ENCODE measurements around the gene BMP3.
A peak's percentile ranks its signal among the peaks of the same experiment; 100 is the strongest.
"Not testable (repeated sequence)": the region's sequence is repeated elsewhere in the genome, so short reads cannot be mapped to it uniquely, and the experiment has no call there.

The BMP3 gene, protein sequence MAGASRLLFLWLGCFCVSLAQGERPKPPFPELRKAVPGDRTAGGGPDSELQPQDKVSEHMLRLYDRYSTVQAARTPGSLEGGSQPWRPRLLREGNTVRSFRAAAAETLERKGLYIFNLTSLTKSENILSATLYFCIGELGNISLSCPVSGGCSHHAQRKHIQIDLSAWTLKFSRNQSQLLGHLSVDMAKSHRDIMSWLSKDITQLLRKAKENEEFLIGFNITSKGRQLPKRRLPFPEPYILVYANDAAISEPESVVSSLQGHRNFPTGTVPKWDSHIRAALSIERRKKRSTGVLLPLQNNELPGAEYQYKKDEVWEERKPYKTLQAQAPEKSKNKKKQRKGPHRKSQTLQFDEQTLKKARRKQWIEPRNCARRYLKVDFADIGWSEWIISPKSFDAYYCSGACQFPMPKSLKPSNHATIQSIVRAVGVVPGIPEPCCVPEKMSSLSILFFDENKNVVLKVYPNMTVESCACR

GRCh38 chr4:81030061-81030980 lies at the start of gene BMP3:
TSS of gene BMP3 (plus strand) at chr4:81030708. CDS start at chr4:81031285, 577 bp downstream.
- H3K36me3 ChIP-seq (ENCODE audit: control insufficient read depth in 1 of 2, insufficient read depth in 2 of 2, low read length in 2 of 2), result no peaks in the 10 kb centered on the region
- H3K9me3 ChIP-seq (ENCODE audit: control insufficient read depth in 1 of 2, low read length in 2 of 2), result no peaks in the 10 kb centered on the region
- peaks cover 0 to 3% of the 10 kb centered on the region in 2 donors for H3K4me1 ChIP-seq (ENCODE audit: control insufficient read depth in 1 of 2, insufficient read depth in 2 of 2, low read length in 2 of 2)
- H3K27ac ChIP-seq (ENCODE audit: low read depth, low read length), result no peak within 1 kb of the TSS
- H3K4me3 ChIP-seq (ENCODE audit: low read depth in 1 of 2, low read length in 2 of 2), result peak within 1 kb of the TSS; percentile 77
- H3K27me3 ChIP-seq (ENCODE audit: control insufficient read depth in 1 of 2, insufficient read depth in 2 of 2, low read length in 2 of 2), result peaks cover 3 to 16% of the 10 kb centered on the region in 2 donors
- H3K9ac ChIP-seq (ENCODE audit: low read depth in 1 of 2, low read length in 2 of 2), result peak within 1 kb of the TSS; percentile 56 to 72

GRCh38 chr4:80986011-80986410 lies 44.5 kb upstream of the BMP3 start:
- Histone ChIP-seq H3K4me1 (ENCODE audit: control insufficient read depth in 1 of 2, insufficient read depth in 2 of 2, low read length in 2 of 2) (no peaks in the 10 kb centered on the region), H3K27me3 (ENCODE audit: control insufficient read depth in 1 of 2, insufficient read depth in 2 of 2, low read length in 2 of 2) (no peaks in the 10 kb centered on the region), H3K27ac (ENCODE audit: low read depth, low read length) (no peak overlapping the region), H3K36me3 (ENCODE audit: control insufficient read depth in 1 of 2, insufficient read depth in 2 of 2, low read length in 2 of 2) (no peaks in the 10 kb centered on the region), H3K4me3 (ENCODE audit: low read depth in 1 of 2, low read length in 2 of 2) (no peak overlapping the region), H3K9me3 (ENCODE audit: control insufficient read depth in 1 of 2, low read length in 2 of 2) (no peaks in the 10 kb centered on the region), H3K9ac (ENCODE audit: low read depth in 1 of 2, low read length in 2 of 2) (no peak overlapping the region)

DNA sequence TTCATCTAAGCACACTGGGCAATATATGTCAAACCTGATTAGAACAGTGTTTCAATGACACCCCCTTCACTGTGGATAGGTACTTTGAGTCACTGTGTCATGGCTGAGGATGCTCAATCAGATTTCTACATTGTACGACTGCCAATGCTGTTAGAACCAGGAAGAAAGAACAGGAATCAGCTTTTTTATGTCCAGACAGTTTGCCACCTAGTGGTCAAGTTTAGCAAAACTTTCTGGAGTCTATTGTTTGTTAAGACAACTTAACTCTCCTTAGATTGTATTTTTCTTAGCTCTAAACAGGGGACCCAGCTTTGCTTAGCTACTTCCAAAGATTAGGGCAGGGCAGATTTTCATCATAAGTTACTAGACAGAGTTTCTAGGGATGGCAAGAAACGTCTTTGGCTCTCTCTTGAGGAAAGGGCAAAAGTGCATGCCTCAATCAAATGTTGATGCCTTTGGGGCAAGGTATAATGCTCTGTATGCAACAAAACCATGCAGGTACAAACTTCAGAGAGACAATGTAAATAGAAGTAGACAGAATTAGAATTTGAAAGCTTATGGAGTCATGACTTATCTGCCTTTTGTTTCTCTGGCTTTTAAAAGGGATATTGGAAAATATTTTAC lies 40.5 kb upstream of the BMP3 start:
- Histone ChIP-seq H3K4me3 (ENCODE audit: low read depth in 1 of 2, low read length in 2 of 2) (no peak overlapping the region), H3K9ac (ENCODE audit: low read depth in 1 of 2, low read length in 2 of 2) (no peak overlapping the region), H3K27me3 (ENCODE audit: control insufficient read depth in 1 of 2, insufficient read depth in 2 of 2, low read length in 2 of 2) (no peaks in the 10 kb centered on the region), H3K36me3 (ENCODE audit: control insufficient read depth in 1 of 2, insufficient read depth in 2 of 2, low read length in 2 of 2) (no peaks in the 10 kb centered on the region), H3K4me1 (ENCODE audit: control insufficient read depth in 1 of 2, insufficient read depth in 2 of 2, low read length in 2 of 2) (no peaks in the 10 kb centered on the region), H3K9me3 (ENCODE audit: control insufficient read depth in 1 of 2, low read length in 2 of 2) (no peaks in the 10 kb centered on the region), H3K27ac (ENCODE audit: low read depth, low read length) (no peak overlapping the region)

DNA sequence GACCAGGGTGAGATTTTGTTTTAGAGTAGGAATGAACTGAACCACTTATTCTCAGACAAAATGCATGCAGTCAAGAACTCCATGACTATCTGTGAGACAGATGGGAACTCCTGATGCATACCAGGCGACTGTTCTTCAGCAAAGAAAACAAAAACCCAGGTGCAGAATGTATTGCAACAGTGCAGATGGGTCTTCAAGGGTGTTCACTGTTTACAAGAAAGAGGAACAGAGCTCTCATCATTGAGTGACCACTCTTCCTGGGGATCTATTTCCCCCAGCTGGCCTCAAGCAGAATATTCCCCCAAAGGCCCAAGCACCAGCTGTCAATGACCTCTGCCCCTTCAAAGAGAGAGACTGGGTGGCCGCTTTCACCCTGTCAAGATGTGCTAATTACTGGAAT lies 39.7 kb upstream of the BMP3 start:
- no peak overlapping the region for H3K27ac ChIP-seq (ENCODE audit: low read depth, low read length)

DNA sequence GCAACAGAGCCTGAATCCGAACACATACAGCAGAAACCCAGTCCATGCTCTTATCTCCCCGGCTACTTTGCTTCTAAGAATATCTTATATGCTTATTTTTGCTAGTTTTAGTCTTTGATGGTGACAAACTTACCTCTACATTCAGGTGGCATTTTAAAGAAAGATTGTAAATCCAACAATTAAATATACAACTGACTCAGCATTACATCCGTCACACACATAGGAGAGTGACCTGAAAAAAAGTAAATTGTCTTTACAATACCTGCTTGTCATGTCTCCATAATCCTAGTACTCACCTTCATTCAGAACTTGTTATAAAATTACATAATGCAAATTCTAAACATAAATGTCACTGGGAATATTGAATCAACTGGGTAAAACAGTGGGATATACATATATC lies 30.6 kb upstream of the BMP3 start:
- no peaks in the 10 kb centered on the region for H3K36me3 ChIP-seq (ENCODE audit: control insufficient read depth in 1 of 2, insufficient read depth in 2 of 2, low read length in 2 of 2)

More for the DNA sequence above, 39.7 kb upstream of the BMP3 start:
- Histone ChIP-seq H3K4me1 (ENCODE audit: control insufficient read depth in 1 of 2, insufficient read depth in 2 of 2, low read length in 2 of 2) (no peaks in the 10 kb centered on the region), H3K9ac (ENCODE audit: low read depth in 1 of 2, low read length in 2 of 2) (no peak overlapping the region), H3K9me3 (ENCODE audit: control insufficient read depth in 1 of 2, low read length in 2 of 2) (no peaks in the 10 kb centered on the region), H3K36me3 (ENCODE audit: control insufficient read depth in 1 of 2, insufficient read depth in 2 of 2, low read length in 2 of 2) (no peaks in the 10 kb centered on the region), H3K4me3 (ENCODE audit: low read depth in 1 of 2, low read length in 2 of 2) (no peak overlapping the region), H3K27me3 (ENCODE audit: control insufficient read depth in 1 of 2, insufficient read depth in 2 of 2, low read length in 2 of 2) (no peaks in the 10 kb centered on the region)

DNA sequence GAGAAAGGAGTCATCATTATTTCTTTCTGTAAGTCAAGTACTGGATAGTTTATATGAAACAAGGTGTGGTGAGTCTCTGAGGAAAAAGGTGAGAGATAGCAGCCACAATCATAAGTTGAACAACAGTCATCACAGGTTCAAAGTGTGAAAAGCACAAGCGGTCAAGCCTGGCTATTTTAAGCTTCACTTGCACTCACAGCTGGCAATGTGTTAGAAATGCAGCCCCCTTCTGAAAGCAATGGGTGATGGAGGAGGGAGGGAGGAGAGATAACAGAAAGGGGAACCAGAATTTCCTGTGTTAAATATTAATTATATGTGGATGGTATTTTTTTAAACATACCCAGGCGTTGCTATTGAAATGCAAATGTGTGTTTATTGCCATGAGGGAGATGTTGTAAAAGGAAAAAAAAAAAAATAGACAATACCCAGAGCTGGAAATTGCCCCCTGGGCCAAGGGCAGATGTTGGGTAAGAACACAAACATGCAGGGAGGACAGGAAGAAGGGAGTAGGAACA lies 26.9 kb upstream of the BMP3 start:
- no peaks in the 10 kb centered on the region for H3K36me3 ChIP-seq (ENCODE audit: control insufficient read depth in 1 of 2, insufficient read depth in 2 of 2, low read length in 2 of 2)

More for the DNA sequence above, 30.6 kb upstream of the BMP3 start:
- Histone ChIP-seq H3K9me3 (ENCODE audit: control insufficient read depth in 1 of 2, low read length in 2 of 2) (no peaks in the 10 kb centered on the region), H3K27ac (ENCODE audit: low read depth, low read length) (no peak overlapping the region), H3K27me3 (ENCODE audit: control insufficient read depth in 1 of 2, insufficient read depth in 2 of 2, low read length in 2 of 2) (no peaks in the 10 kb centered on the region), H3K4me3 (ENCODE audit: low read depth in 1 of 2, low read length in 2 of 2) (no peak overlapping the region), H3K9ac (ENCODE audit: low read depth in 1 of 2, low read length in 2 of 2) (no peak overlapping the region), H3K4me1 (ENCODE audit: control insufficient read depth in 1 of 2, insufficient read depth in 2 of 2, low read length in 2 of 2) (peaks cover 0 to 8% of the 10 kb centered on the region in 2 donors)

DNA sequence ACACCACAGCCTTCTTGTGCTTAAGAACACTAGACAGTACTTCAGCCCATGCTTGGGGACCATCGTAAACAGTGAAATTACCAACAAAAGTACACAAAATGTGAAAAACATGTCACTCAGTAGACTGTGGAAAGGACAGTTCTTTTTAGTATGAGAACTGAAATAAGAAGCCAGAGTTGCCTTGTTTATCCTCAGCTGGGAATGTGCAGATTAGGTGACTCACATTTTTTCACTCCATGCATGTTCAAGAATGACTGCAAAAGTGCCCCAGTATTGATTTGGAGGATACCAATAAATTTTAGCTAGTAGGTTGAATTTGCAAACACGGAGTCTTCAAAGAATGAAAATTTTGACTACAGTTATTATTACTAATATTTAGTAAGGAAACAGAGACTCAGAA lies 23.1 kb upstream of the BMP3 start:
- no peaks in the 10 kb centered on the region for H3K36me3 ChIP-seq (ENCODE audit: control insufficient read depth in 1 of 2, insufficient read depth in 2 of 2, low read length in 2 of 2)
- H3K27ac ChIP-seq (ENCODE audit: low read depth, low read length), result no peak overlapping the region
- peaks cover 0 to 8% of the 10 kb centered on the region in 2 donors for H3K4me1 ChIP-seq (ENCODE audit: control insufficient read depth in 1 of 2, insufficient read depth in 2 of 2, low read length in 2 of 2)
- H3K4me3 ChIP-seq (ENCODE audit: low read depth in 1 of 2, low read length in 2 of 2), result no peak overlapping the region
- no peaks in the 10 kb centered on the region for H3K27me3 ChIP-seq (ENCODE audit: control insufficient read depth in 1 of 2, insufficient read depth in 2 of 2, low read length in 2 of 2)
- no peaks in the 10 kb centered on the region for H3K9me3 ChIP-seq (ENCODE audit: control insufficient read depth in 1 of 2, low read length in 2 of 2)
- no peak overlapping the region for H3K9ac ChIP-seq (ENCODE audit: low read depth in 1 of 2, low read length in 2 of 2)

More for the DNA sequence above, 26.9 kb upstream of the BMP3 start:
- H3K9me3 ChIP-seq (ENCODE audit: control insufficient read depth in 1 of 2, low read length in 2 of 2), result no peaks in the 10 kb centered on the region
- no peak overlapping the region for H3K4me3 ChIP-seq (ENCODE audit: low read depth in 1 of 2, low read length in 2 of 2)
- H3K27me3 ChIP-seq (ENCODE audit: control insufficient read depth in 1 of 2, insufficient read depth in 2 of 2, low read length in 2 of 2), result no peaks in the 10 kb centered on the region
- H3K9ac ChIP-seq (ENCODE audit: low read depth in 1 of 2, low read length in 2 of 2), result no peak overlapping the region
- peaks cover 0 to 8% of the 10 kb centered on the region in 2 donors for H3K4me1 ChIP-seq (ENCODE audit: control insufficient read depth in 1 of 2, insufficient read depth in 2 of 2, low read length in 2 of 2)
- H3K27ac ChIP-seq (ENCODE audit: low read depth, low read length), result no peak overlapping the region

GRCh38 chr4:81016566-81016965 lies 13.9 kb upstream of the BMP3 start:
- not testable (repeated sequence) for H3K27ac ChIP-seq (ENCODE audit: low read depth, low read length); H3K36me3 ChIP-seq (ENCODE audit: control insufficient read depth in 1 of 2, insufficient read depth in 2 of 2, low read length in 2 of 2); H3K4me3 ChIP-seq (ENCODE audit: low read depth in 1 of 2, low read length in 2 of 2); H3K9ac ChIP-seq (ENCODE audit: low read depth in 1 of 2, low read length in 2 of 2); H3K27me3 ChIP-seq (ENCODE audit: control insufficient read depth in 1 of 2, insufficient read depth in 2 of 2, low read length in 2 of 2); H3K9me3 ChIP-seq (ENCODE audit: control insufficient read depth in 1 of 2, low read length in 2 of 2)
- H3K4me1 ChIP-seq (ENCODE audit: control insufficient read depth in 1 of 2, insufficient read depth in 2 of 2, low read length in 2 of 2), result peaks cover 12 to 24% of the 10 kb centered on the region in 2 donors

- Histone ChIP-seq H3K4me1 (ENCODE audit: control insufficient read depth in 1 of 2, insufficient read depth in 2 of 2, low read length in 2 of 2) (peaks cover 8 to 31% of the 10 kb centered on the region in 2 donors), H3K4me3 (ENCODE audit: low read depth in 1 of 2, low read length in 2 of 2) (no peak overlapping the region), H3K27ac (ENCODE audit: low read depth, low read length) (no peak overlapping the region), H3K27me3 (ENCODE audit: control insufficient read depth in 1 of 2, insufficient read depth in 2 of 2, low read length in 2 of 2) (no peaks in the 10 kb centered on the region), H3K36me3 (ENCODE audit: control insufficient read depth in 1 of 2, insufficient read depth in 2 of 2, low read length in 2 of 2) (no peaks in the 10 kb centered on the region), H3K9me3 (ENCODE audit: control insufficient read depth in 1 of 2, low read length in 2 of 2) (no peaks in the 10 kb centered on the region), H3K9ac (ENCODE audit: low read depth in 1 of 2, low read length in 2 of 2) (no peak overlapping the region)
Observed at GRCh38 chr4:81019006-81019405, 11.5 kb upstream of the BMP3 start.
